HEK293T (cell line): ENCODE data around the gene ITSN2.

Experiments used
- CTCF ChIA-PET: fragments of 350-600 bp; formaldehyde crosslinking; extraction: SDS; loops from one replicate; lab custom pipeline; 2021; ENCODE audit warnings: antibody characterized with exemption, inconsistent platforms; lab: Yijun Ruan, JAX
- POLR2A ChIA-PET: fragments of 350-600 bp; formaldehyde crosslinking; extraction: SDS; loops from one replicate; lab custom pipeline; 2020; ENCODE audit warnings: antibody characterized with exemption, inconsistent platforms; lab: Yijun Ruan, JAX
- DNase-seq: peaks from one replicate; pipeline ENCODE4 v3.0.0; 2012; ENCODE audit warnings: mixed read lengths; ENCODE audit errors: extremely low spot score
- ARNT ChIP-seq: fragments of 450-650 bp; IDR thresholded peaks from 2 replicates; pipeline ENCODE4 v1.6.1; 2017; ENCODE audit warnings: mild to moderate bottlenecking
- BHLHE40 ChIP-seq: fragments of 450-650 bp; IDR thresholded peaks from 2 replicates; pipeline ENCODE4 v1.6.1; 2016; ENCODE audit warnings: mild to moderate bottlenecking, moderate library complexity, borderline replicate concordance
- CTBP1 ChIP-seq: fragments of 450-650 bp; IDR thresholded peaks from 2 replicates; pipeline ENCODE4 v1.6.1; 2016; ENCODE audit warnings: borderline replicate concordance
- ELF4 ChIP-seq: fragments of 450-650 bp; IDR thresholded peaks from 2 replicates; pipeline ENCODE4 v1.6.1; 2017; ENCODE audit warnings: antibody characterized with exemption
- FOXA1 ChIP-seq: fragments of 450-650 bp; IDR thresholded peaks from 2 replicates; pipeline ENCODE4 v1.6.1; 2016; ENCODE audit warnings: mild to moderate bottlenecking
- FOXK2 ChIP-seq: fragments of 450-650 bp; IDR thresholded peaks from 2 replicates; pipeline ENCODE4 v1.6.1; 2016; ENCODE audit warnings: mild to moderate bottlenecking
- FOXM1 ChIP-seq: fragments of 450-650 bp; IDR thresholded peaks from 2 replicates; pipeline ENCODE4 v1.6.1; 2017; ENCODE audit warnings: mild to moderate bottlenecking, borderline replicate concordance
- HDGF ChIP-seq: fragments of 450-650 bp; IDR thresholded peaks from 2 replicates; pipeline ENCODE4 v1.6.1; 2017; ENCODE audit warnings: antibody characterized with exemption, borderline replicate concordance
- L3MBTL2 ChIP-seq: fragments of 450-650 bp; conservative IDR thresholded peaks from 2 replicates; pipeline ENCODE4 v1.6.1; 2016; ENCODE audit warnings: mild to moderate bottlenecking
- LEF1 ChIP-seq: fragments of 450-650 bp; IDR thresholded peaks from 2 replicates; pipeline ENCODE4 v1.6.1; 2017; ENCODE audit warnings: mild to moderate bottlenecking, borderline replicate concordance
- NFRKB ChIP-seq: fragments of 450-650 bp; IDR thresholded peaks from 2 replicates; pipeline ENCODE4 v1.6.1; 2016; ENCODE audit warnings: mild to moderate bottlenecking, moderate library complexity
- SP1 ChIP-seq: fragments of 450-650 bp; IDR thresholded peaks from 2 replicates; pipeline ENCODE4 v1.6.1; 2017
- SUZ12 ChIP-seq: fragments of 450-650 bp; IDR thresholded peaks from 2 replicates; pipeline ENCODE4 v1.6.1; 2016; ENCODE audit warnings: mild to moderate bottlenecking
- TARDBP ChIP-seq: fragments of 450-650 bp; IDR thresholded peaks from 2 replicates; pipeline ENCODE4 v1.6.1; 2016
- ZNF384 ChIP-seq: fragments of 450-650 bp; IDR thresholded peaks from 2 replicates; pipeline ENCODE4 v1.6.1; 2016
- TF ChIP-seq, protein P1 (sequence below): fragments of 450-650 bp; IDR thresholded peaks from 2 replicates; pipeline ENCODE4 v1.6.1; 2016

ITSN2 gene

GRCh38 chr2:24225499-24226242 lies 134.7 kb downstream of the ITSN2 start:
- ChIA-PET CTCF (no interaction called here), POLR2A (no interaction called here)
- TF ChIP-seq FOXM1 (no peak), SP1 (no peak), TARDBP (no peak), FOXK2 (no peak), CTBP1 (no peak), SUZ12 (no peak), NFRKB (no peak), LEF1 (no peak), ARNT (no peak), BHLHE40 (no peak), ZNF384 (no peak), FOXA1 (no peak), ELF4 (no peak), HDGF (no peak), L3MBTL2 (no peak)
- TF ChIP-seq, protein P1, sequence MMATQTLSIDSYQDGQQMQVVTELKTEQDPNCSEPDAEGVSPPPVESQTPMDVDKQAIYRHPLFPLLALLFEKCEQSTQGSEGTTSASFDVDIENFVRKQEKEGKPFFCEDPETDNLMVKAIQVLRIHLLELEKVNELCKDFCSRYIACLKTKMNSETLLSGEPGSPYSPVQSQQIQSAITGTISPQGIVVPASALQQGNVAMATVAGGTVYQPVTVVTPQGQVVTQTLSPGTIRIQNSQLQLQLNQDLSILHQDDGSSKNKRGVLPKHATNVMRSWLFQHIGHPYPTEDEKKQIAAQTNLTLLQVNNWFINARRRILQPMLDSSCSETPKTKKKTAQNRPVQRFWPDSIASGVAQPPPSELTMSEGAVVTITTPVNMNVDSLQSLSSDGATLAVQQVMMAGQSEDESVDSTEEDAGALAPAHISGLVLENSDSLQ: no peak
- DNase-seq: no peak

- ChIA-PET CTCF (no interaction called here), POLR2A (no interaction called here)
- TF ChIP-seq NFRKB: no peak
- no peak for DNase-seq
Observed at GRCh38 chr2:24222946-24223345, 137.4 kb downstream of the ITSN2 start.

DNA sequence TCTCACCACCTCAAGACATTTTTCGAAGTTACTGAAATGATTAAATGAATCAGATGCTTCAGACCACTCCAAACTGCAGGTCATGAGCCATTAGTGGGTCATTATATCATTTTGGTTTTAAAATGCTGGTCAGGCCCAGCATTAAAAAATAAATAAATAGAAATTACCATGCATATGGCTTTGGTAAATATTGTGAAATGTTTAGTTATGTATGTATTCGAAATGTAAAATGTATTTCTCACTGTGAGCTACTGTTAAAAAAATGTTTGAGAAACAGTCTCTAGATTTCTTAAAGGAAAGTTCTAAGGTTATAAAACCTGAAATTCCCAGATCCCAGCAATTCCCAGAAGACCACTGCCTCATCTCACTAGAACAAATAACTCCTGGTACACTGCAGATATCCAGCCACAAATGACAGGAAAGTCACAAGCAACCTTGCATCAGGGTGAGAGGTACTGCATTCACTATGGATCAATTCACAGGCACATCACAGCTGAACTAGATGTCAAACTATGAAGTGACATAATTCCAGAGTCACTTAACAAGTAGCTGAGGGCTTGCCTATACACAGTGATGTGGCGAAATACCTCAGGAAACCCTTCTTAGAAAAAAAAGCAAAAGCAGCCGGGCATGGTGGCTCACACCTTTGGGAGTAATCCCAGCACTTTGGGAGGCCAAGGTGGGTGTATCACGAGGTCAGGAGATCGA lies 138.8 kb downstream of the ITSN2 start:
- CTCF ChIA-PET: no interaction called here
- POLR2A ChIA-PET: no interaction called here
- TF ChIP-seq ELF4 (no peak), FOXK2 (no peak), LEF1 (no peak), HDGF (no peak), SUZ12 (no peak), SP1 (no peak)
- TF ChIP-seq, protein P1: no peak
- no peak for DNase-seq

DNA sequence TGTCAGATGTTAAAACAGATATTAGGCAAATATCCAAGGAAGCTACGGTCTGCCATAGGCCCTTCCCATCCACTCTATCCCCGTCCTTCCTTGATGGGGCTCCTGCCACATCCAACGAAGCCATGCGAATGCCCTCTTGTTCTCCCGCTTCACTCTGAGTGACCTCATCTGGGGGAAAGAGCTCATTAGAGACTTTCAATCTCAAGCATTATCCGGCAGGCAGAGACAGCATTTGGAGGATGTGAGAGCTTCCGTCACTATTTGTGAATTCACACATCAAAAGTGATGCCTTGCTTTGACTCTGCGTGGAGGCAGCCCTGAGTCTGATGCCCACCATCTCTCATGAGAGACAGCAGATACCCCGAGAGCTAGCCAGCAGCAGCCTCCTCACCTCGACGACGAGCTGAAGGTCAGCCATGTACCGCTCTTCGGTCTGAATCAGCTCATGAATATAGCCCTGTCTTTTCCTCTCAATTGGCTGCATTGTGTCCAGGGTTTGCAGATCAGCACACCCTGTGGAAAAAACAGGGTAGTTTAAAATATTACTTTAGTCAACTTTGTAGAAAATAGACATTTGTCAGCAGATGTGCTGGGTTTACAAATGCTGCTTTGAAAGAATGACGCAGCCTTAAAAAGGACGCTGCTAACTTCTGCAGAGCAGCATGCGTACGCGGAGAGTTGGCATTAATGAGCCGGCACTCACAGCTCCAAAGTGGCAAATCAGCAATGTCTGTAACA lies 139.6 kb downstream of the ITSN2 start:
- no peak for DNase-seq
- no peak for TF ChIP-seq ZNF384
- TF ChIP-seq HDGF: no peak
- no peak for TF ChIP-seq FOXM1
- TF ChIP-seq, protein P1: no peak
- ChIA-PET CTCF (no interaction called here), POLR2A (no interaction called here)

GRCh38 chr2:24214880-24215279 lies 145.5 kb downstream of the ITSN2 start:
- ChIA-PET CTCF (no interaction called here), POLR2A (no interaction called here)
- TF ChIP-seq BHLHE40: no peak
- TF ChIP-seq HDGF: no peak
- TF ChIP-seq, protein P1: no peak
- no peak for TF ChIP-seq ELF4
- TF ChIP-seq TARDBP: no peak
- no peak for TF ChIP-seq SUZ12
- no peak for TF ChIP-seq CTBP1
- TF ChIP-seq FOXM1: no peak
- no peak for DNase-seq

- TF ChIP-seq NFRKB: no peak
- no peak for TF ChIP-seq FOXK2
- TF ChIP-seq FOXA1: no peak
- TF ChIP-seq ELF4: no peak
- no peak for TF ChIP-seq BHLHE40
- TF ChIP-seq SP1: no peak
- no peak for TF ChIP-seq ZNF384
- TF ChIP-seq, protein P1: no peak
- no peak for TF ChIP-seq L3MBTL2
- TF ChIP-seq CTBP1: no peak
- no peak for TF ChIP-seq HDGF
- no peak for TF ChIP-seq LEF1
- TF ChIP-seq ARNT: no peak
- no peak for TF ChIP-seq FOXM1
- no peak for TF ChIP-seq SUZ12
- TF ChIP-seq TARDBP: no peak
- POLR2A ChIA-PET: no interaction called here
- CTCF ChIA-PET: interaction anchor here (0.6 kb wide), 1 partner anchor 193 kb away, joined by 4 read pairs; no protein-coding TSS in a partner anchor
- no peak for DNase-seq
Observed at GRCh38 chr2:24211408-24211807, 148.9 kb downstream of the ITSN2 start.
